ENCODE results near the gene ZNF678.

- TF ChIP-seq POLR2A (IDR thresholded peaks at IDR 0.05; ENCODE audit: low read length) = no peak
- TF ChIP-seq GATA1 (IDR thresholded peaks at IDR 0.05; ENCODE audit: low read depth, low read length) = no peak
These were observed 1.3 kb upstream of the ZNF678 start for GRCh38 chr1:227562037-227562436.
